Measurements from ENCODE around the gene SHANK3. TPM values are rescaled to one million over a fixed set of nuclear protein-coding genes. Genes with fewer than 3 reads are reported as not detected.

The SHANK3 gene
- total RNA-seq, 4 donors from 2014 or later: 2.7 to 30.3 (median 6.3) TPM

DNA sequence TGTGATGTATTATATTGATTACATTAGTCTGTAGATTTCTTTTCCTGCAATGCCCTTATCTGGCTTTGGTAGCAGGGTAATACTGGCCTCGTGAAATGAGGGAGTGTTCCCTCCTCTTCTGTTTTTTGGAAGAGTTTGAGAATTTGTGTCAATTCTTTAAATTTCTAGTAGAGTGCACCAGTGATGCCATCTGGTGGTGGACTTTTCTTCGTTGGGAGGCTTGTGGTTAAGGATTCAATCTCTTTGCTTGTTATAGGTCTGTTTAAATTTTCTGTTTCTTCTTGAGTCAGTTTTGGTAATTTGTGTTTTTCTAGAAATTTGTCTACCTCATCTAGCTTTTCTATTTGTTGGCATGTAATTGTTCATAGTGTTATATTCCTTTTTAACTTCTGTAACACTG, 18.9 kb downstream of the SHANK3 start:
- Histone ChIP-seq H3K27me3 (peaks cover 9% of the 10 kb centered on the region), H3K27ac (no peak overlapping the region), H3K4me3 (no peak overlapping the region), H3K36me3 (no peaks in the 10 kb centered on the region), H3K4me1 (no peaks in the 10 kb centered on the region), H3K9me3 (no peaks in the 10 kb centered on the region)
- no peak for TF ChIP-seq POLR2AphosphoS5 (IDR thresholded peaks at IDR 0.05)
- no peak for TF ChIP-seq POLR2A (IDR thresholded peaks at IDR 0.05)
- TF ChIP-seq, protein P1, sequence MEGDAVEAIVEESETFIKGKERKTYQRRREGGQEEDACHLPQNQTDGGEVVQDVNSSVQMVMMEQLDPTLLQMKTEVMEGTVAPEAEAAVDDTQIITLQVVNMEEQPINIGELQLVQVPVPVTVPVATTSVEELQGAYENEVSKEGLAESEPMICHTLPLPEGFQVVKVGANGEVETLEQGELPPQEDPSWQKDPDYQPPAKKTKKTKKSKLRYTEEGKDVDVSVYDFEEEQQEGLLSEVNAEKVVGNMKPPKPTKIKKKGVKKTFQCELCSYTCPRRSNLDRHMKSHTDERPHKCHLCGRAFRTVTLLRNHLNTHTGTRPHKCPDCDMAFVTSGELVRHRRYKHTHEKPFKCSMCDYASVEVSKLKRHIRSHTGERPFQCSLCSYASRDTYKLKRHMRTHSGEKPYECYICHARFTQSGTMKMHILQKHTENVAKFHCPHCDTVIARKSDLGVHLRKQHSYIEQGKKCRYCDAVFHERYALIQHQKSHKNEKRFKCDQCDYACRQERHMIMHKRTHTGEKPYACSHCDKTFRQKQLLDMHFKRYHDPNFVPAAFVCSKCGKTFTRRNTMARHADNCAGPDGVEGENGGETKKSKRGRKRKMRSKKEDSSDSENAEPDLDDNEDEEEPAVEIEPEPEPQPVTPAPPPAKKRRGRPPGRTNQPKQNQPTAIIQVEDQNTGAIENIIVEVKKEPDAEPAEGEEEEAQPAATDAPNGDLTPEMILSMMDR (IDR thresholded peaks at IDR 0.05): peak; percentile 29 to 49 (median 43)
- in situ Hi-C loops (cut with MboI; ENCODE audit: low pct_ligation_motif_present in 1 of 4, low pct_unique_long_range_greater_than_20kb in 1 of 4, low sequenced_read_pairs in 3 of 4): no loop called here
- WGBS, 2 donors (ENCODE audit: low coverage in 1 of 2): 10 to 11% methylated on average over 2 of the region's 2 CpGs
- intact Hi-C loops (cut with DNase I; ENCODE audit: low total_unique reads): no loop called here
- peak; percentile 23 for DNase-seq

DNA sequence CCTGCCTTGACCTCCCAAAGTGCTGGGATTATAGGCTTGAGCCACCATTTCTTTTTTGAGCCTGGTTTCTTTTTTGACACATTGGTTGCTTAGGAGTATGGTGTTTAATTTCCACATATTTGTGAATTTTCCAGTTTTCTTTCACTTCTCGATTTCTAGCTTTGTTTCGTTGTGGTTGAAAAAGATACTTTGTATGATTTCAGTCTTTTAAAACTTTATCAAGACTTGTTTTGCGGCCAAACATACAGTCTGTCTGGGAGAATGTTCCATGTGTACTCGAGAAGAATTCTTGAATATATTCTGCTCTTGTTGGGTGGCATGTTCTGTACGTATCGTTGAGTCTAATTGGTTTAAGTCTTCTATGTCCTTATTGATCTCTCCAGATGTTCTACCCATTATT, 20.8 kb downstream of the SHANK3 start:
- Histone ChIP-seq H3K4me3 (no peak overlapping the region), H3K9me3 (no peaks in the 10 kb centered on the region), H3K27me3 (peaks cover 4% of the 10 kb centered on the region), H3K27ac (no peak overlapping the region), H3K36me3 (no peaks in the 10 kb centered on the region), H3K4me1 (peaks cover 0 to 12% (median 8%) of the 10 kb centered on the region in 4 donors)
- no peak for DNase-seq
- no peak for TF ChIP-seq POLR2AphosphoS5 (IDR thresholded peaks at IDR 0.05)
- WGBS, 2 donors (ENCODE audit: low coverage in 1 of 2): 80 to 84% methylated on average over 6 of the region's 6 CpGs
- intact Hi-C loops (cut with DNase I; ENCODE audit: low total_unique reads) (no loop called here), in situ Hi-C loops (cut with MboI; ENCODE audit: low pct_ligation_motif_present in 1 of 4, low pct_unique_long_range_greater_than_20kb in 1 of 4, low sequenced_read_pairs in 3 of 4) (no loop called here)

DNA sequence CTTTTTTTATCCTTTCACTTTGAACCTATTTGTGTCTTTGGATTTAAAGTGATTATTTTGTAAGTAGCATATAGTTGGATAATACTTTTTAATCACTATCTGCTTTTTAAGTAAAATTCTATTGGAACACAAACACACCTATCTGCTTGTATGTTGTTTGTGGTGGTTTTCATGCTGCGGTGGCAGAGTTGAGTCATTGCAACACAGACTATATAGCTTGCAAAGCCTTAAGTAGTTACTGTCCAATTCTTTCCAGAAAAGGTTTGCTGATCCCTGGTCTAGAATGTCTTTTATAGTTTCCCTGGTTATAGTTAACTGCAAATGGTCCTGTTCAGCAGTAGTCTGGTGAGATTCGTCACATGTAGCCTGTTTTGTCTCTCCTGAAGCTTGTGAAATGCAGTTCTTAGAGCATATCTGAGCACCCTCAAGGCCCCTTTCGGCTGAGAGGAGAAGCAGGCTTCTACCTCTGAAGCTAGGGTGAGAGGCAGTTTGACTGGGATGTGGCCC, 21.5 kb downstream of the SHANK3 start:
- WGBS, 2 donors (ENCODE audit: low coverage in 1 of 2): 49 to 70% methylated on average over 2 to 3 of the region's 3 CpGs
- DNase-seq: no peak
- in situ Hi-C loops (cut with MboI; ENCODE audit: low pct_ligation_motif_present in 1 of 4, low pct_unique_long_range_greater_than_20kb in 1 of 4, low sequenced_read_pairs in 3 of 4) (no loop called here), intact Hi-C loops (cut with DNase I; ENCODE audit: low total_unique reads) (no loop called here)
- peaks cover 4% of the 10 kb centered on the region for H3K27me3 ChIP-seq
- no peak overlapping the region for H3K4me3 ChIP-seq
- no peaks in the 10 kb centered on the region for H3K36me3 ChIP-seq
- H3K9me3 ChIP-seq: no peaks in the 10 kb centered on the region
- H3K27ac ChIP-seq: no peak overlapping the region
- H3K4me1 ChIP-seq: peaks cover 0 to 12% (median 8%) of the 10 kb centered on the region in 4 donors
- TF ChIP-seq POLR2AphosphoS5 (IDR thresholded peaks at IDR 0.05) (no peak), POLR2A (IDR thresholded peaks at IDR 0.05) (no peak), EP300 (IDR thresholded peaks at IDR 0.05; ENCODE audit: low read depth) (no peak)
- TF ChIP-seq, protein P1 (IDR thresholded peaks at IDR 0.05): no peak

DNA sequence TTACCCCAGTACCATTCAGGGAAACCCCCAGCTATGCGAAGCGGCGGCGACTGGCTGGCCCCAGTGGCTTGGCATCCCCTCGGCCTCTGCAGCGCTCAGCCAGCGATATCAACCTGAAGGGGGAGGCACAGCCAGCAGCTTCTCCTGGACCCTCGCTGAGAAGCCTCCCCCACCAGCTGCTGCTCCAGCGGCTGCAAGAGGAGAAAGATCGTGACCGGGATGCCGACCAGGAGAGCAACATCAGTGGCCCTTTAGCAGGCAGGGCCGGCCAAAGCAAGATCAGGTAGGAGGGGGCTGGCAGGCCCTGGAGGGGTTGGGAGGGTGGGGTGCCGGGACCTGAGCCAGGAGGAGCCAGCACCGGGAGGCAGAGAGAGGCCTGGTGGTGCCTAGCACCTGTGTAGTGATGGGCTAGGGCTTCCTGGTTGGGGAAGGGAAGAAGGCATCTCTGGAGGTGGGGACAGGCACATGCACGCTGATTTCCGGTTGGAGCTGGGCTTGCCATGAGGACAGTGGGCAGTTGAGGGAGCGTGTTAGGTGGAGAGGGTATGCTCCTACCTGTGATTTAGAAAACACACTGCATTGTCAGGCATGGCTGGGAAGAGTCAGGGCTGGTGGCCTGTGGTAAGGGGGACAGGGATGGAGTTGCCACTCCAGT, 22.3 kb downstream of the SHANK3 start:
- 95 to 97% methylated on average over 6 to 18 of the region's 18 CpGs for WGBS, 2 donors (ENCODE audit: low coverage in 1 of 2)
- Histone ChIP-seq H3K27ac (no peak overlapping the region), H3K36me3 (no peaks in the 10 kb centered on the region), H3K4me1 (peaks cover 0 to 12% (median 8%) of the 10 kb centered on the region in 4 donors), H3K4me3 (no peak overlapping the region), H3K9me3 (no peaks in the 10 kb centered on the region), H3K27me3 (peaks cover 4% of the 10 kb centered on the region)
- in situ Hi-C loops (cut with MboI; ENCODE audit: low pct_ligation_motif_present in 1 of 4, low pct_unique_long_range_greater_than_20kb in 1 of 4, low sequenced_read_pairs in 3 of 4) (no loop called here), intact Hi-C loops (cut with DNase I; ENCODE audit: low total_unique reads) (no loop called here)
- TF ChIP-seq, protein P1 (IDR thresholded peaks at IDR 0.05): no peak
- TF ChIP-seq POLR2A (IDR thresholded peaks at IDR 0.05): no peak
- TF ChIP-seq EP300 (IDR thresholded peaks at IDR 0.05; ENCODE audit: low read depth): no peak
- TF ChIP-seq POLR2AphosphoS5 (IDR thresholded peaks at IDR 0.05): no peak
- DNase-seq: no peak

Measured in transverse colon (tissue), 4 donors.